Sigmoid colon (tissue), 7 donors: ENCODE results near the gene HYAL4. TPM values are rescaled to one million over a fixed set of nuclear protein-coding genes. Genes with fewer than 3 reads are reported as not detected.

Source experiments
- DNase-seq: peaks from one replicate; pipeline ENCODE4 v3.0.0-alpha.2; 2019
- H3K27ac ChIP-seq, 4 donors: fragments of 200-600 bp; sonication (generic); one replicate each; pipeline ENCODE4 v1.5.1; 2016 to 2019; ENCODE audit warnings: mild to moderate bottlenecking in 1 of 4
- H3K27me3 ChIP-seq, 3 donors: fragments of 200-600 bp; sonication (generic); one replicate each; pipeline ENCODE4 v1.5.1; 2019; ENCODE audit warnings: mild to moderate bottlenecking in 1 of 3
- H3K36me3 ChIP-seq, 4 donors: fragments of 200-600 bp; sonication (generic); one replicate each; pipeline ENCODE4 v1.5.1; 2016 to 2019
- H3K4me1 ChIP-seq, 4 donors: fragments of 200-600 bp; sonication (generic); one replicate each; pipeline ENCODE4 v1.5.1; 2017 to 2019
- H3K4me3 ChIP-seq, 4 donors: fragments of 200-600 bp; sonication (generic); one replicate each; pipeline ENCODE4 v1.5.1; 2017 to 2019; ENCODE audit warnings: mild to moderate bottlenecking in 2 of 4, moderate library complexity in 1 of 4
- H3K9me3 ChIP-seq, 4 donors: fragments of 200-600 bp in 3 of 4; sonication (generic) in 3 of 4; one replicate each; pipeline versions ENCODE4 v1.5.1 to v1.6.1; 2013 to 2019
- EP300 ChIP-seq, 4 donors: sonication (generic); formaldehyde crosslinking; IDR thresholded peaks; one replicate each; pipeline ENCODE4 v1.6.1; 2017; ENCODE audit warnings: antibody characterized with exemption in 4 of 4
- POLR2A ChIP-seq, 2 donors: fragments of 450-650 bp; IDR thresholded peaks; one replicate each; pipeline ENCODE4 v1.6.1; 2016; ENCODE audit warnings: antibody characterized with exemption in 2 of 2, mild to moderate bottlenecking in 2 of 2, moderate library complexity in 2 of 2
- POLR2AphosphoS5 ChIP-seq, 4 donors: sonication (generic); formaldehyde crosslinking; IDR thresholded peaks; one replicate each; pipeline ENCODE4 v1.6.1; 2017; ENCODE audit warnings: antibody characterized with exemption in 4 of 4
- WGBS, 2 donors: extraction: QIAGEN DNeasy Blood & Tissue Kit; methylation state at CpG; one replicate each; pipeline ENCODE4 v1.1.7; 2013; 5-methylcytosine and 5-hydroxymethylcytosine counted together
- intact Hi-C: fragments of 100-400 bp; cut with DNase I; formaldehyde crosslinking; loops from one replicate; pipeline ENCODE4 v1.15.1; 2023
- polyA plus RNA-seq, 3 donors: library from polyadenylated mRNA; stranded (reverse); fragments of 200-250 nt; gene quantifications; one replicate each; pipeline ENCODE4 v1.2.3, GENCODE V29; 2013
- total RNA-seq, 4 donors: library from RNA; depleted of rRNA; stranded (reverse); fragments of >200 nt; gene quantifications; one replicate each; pipeline ENCODE4 v1.1.0, GENCODE V29; 2016
- TF ChIP-seq, protein P1 (sequence below), 4 experiments: fragments of 450-650 bp in 3 of 4; fragments of 200-600 bp in 1 of 4; IDR thresholded peaks; one replicate each; pipeline ENCODE4 v1.5.1; 2016 to 2019; ENCODE audit warnings: antibody characterized with exemption in 4 of 4, mild to moderate bottlenecking in 3 of 4, moderate library complexity in 2 of 4
- donor health status: healthy with polysubstance abuse.
- donor health status: Bipolar disorder and iron deficiency.
- donor health status: healthy.

HYAL4 gene
- total and polyA plus RNA-seq, 7 donors: 0.09 TPM; not detected in 6

GRCh38 chr7:123798532-123799188 lies 46.3 kb upstream of the HYAL4 start:
- TF ChIP-seq POLR2AphosphoS5 (IDR thresholded peaks at IDR 0.05): no peak
- TF ChIP-seq EP300 (IDR thresholded peaks at IDR 0.05): no peak
- TF ChIP-seq POLR2A (IDR thresholded peaks at IDR 0.05): no peak
- TF ChIP-seq, protein P1, sequence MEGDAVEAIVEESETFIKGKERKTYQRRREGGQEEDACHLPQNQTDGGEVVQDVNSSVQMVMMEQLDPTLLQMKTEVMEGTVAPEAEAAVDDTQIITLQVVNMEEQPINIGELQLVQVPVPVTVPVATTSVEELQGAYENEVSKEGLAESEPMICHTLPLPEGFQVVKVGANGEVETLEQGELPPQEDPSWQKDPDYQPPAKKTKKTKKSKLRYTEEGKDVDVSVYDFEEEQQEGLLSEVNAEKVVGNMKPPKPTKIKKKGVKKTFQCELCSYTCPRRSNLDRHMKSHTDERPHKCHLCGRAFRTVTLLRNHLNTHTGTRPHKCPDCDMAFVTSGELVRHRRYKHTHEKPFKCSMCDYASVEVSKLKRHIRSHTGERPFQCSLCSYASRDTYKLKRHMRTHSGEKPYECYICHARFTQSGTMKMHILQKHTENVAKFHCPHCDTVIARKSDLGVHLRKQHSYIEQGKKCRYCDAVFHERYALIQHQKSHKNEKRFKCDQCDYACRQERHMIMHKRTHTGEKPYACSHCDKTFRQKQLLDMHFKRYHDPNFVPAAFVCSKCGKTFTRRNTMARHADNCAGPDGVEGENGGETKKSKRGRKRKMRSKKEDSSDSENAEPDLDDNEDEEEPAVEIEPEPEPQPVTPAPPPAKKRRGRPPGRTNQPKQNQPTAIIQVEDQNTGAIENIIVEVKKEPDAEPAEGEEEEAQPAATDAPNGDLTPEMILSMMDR (IDR thresholded peaks at IDR 0.05): no peak
- Histone ChIP-seq H3K27me3 (no peaks in the 10 kb centered on the region), H3K4me1 (no peaks in the 10 kb centered on the region), H3K9me3 (no peaks in the 10 kb centered on the region), H3K27ac (no peak overlapping the region), H3K4me3 (no peak overlapping the region), H3K36me3 (no peaks in the 10 kb centered on the region)
- DNase-seq: no peak
- intact Hi-C loops: no loop called here
- 20 to 75% methylated on average over 6 of the region's 6 CpGs for WGBS, 2 donors

GRCh38 chr7:123802249-123802648 lies 42.7 kb upstream of the HYAL4 start:
- 79 to 85% methylated on average over 1 of the region's 1 CpG for WGBS, 2 donors
- intact Hi-C loops: no loop called here
- no peak for TF ChIP-seq POLR2AphosphoS5 (IDR thresholded peaks at IDR 0.05)

GRCh38 chr7:123805287-123805686 lies 39.7 kb upstream of the HYAL4 start:
- intact Hi-C loops: no loop called here
- H3K36me3 ChIP-seq: no peaks in the 10 kb centered on the region
- no peak for DNase-seq
- TF ChIP-seq POLR2AphosphoS5 (IDR thresholded peaks at IDR 0.05) (no peak), EP300 (IDR thresholded peaks at IDR 0.05) (no peak), POLR2A (IDR thresholded peaks at IDR 0.05) (no peak)
- TF ChIP-seq, protein P1 (IDR thresholded peaks at IDR 0.05): no peak
- H3K4me1 ChIP-seq: no peaks in the 10 kb centered on the region
- peaks cover 0 to 7% (median 0%) of the 10 kb centered on the region in 4 donors for H3K9me3 ChIP-seq
- H3K4me3 ChIP-seq: no peak overlapping the region
- no peak overlapping the region for H3K27ac ChIP-seq
- no peaks in the 10 kb centered on the region for H3K27me3 ChIP-seq

More at GRCh38 chr7:123802249-123802648, 42.7 kb upstream of the HYAL4 start:
- Histone ChIP-seq H3K27me3 (no peaks in the 10 kb centered on the region), H3K4me1 (no peaks in the 10 kb centered on the region), H3K27ac (no peak overlapping the region), H3K4me3 (no peak overlapping the region), H3K9me3 (no peaks in the 10 kb centered on the region), H3K36me3 (no peaks in the 10 kb centered on the region)
- DNase-seq: no peak

GRCh38 chr7:123809471-123809870 lies 35.5 kb upstream of the HYAL4 start:
- WGBS, 2 donors: 91 to 94% methylated on average over 2 of the region's 2 CpGs
- Histone ChIP-seq H3K4me1 (no peaks in the 10 kb centered on the region), H3K27me3 (no peaks in the 10 kb centered on the region), H3K9me3 (peaks cover 0 to 7% (median 0%) of the 10 kb centered on the region in 4 donors), H3K27ac (no peak overlapping the region), H3K36me3 (no peaks in the 10 kb centered on the region), H3K4me3 (no peak overlapping the region)
- TF ChIP-seq, protein P1 (IDR thresholded peaks at IDR 0.05): no peak
- TF ChIP-seq POLR2AphosphoS5 (IDR thresholded peaks at IDR 0.05) (no peak), EP300 (IDR thresholded peaks at IDR 0.05) (no peak), POLR2A (IDR thresholded peaks at IDR 0.05) (no peak)
- intact Hi-C loops: no loop called here
- DNase-seq: no peak

DNA sequence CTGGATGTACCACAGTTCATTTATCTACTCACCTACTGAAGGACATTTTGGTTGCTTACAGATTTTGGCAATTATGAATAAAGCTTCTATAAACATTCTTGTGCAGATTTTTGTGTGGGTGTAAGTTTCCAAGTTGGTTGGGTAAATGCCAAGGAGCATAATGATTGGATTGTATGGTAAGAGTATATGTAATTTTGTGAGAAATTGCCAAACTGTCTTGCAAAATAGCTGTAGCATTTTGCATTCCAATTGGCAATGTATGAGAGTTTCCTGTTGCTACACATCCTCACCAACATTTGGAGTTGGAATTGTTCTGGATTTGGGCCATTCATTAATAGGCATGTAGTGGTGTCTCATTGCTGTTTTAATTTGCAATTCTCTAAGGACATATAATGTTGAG lies 33.9 kb upstream of the HYAL4 start:
- H3K9me3 ChIP-seq: peaks cover 0 to 7% (median 0%) of the 10 kb centered on the region in 4 donors
- DNase-seq: no peak
- H3K27me3 ChIP-seq: no peaks in the 10 kb centered on the region
- intact Hi-C loops: no loop called here
- no peak overlapping the region for H3K4me3 ChIP-seq
- no peak overlapping the region for H3K27ac ChIP-seq
- TF ChIP-seq POLR2AphosphoS5 (IDR thresholded peaks at IDR 0.05): no peak
- no peak for TF ChIP-seq EP300 (IDR thresholded peaks at IDR 0.05)
- TF ChIP-seq, protein P1 (IDR thresholded peaks at IDR 0.05): no peak
- no peak for TF ChIP-seq POLR2A (IDR thresholded peaks at IDR 0.05)
- no peaks in the 10 kb centered on the region for H3K36me3 ChIP-seq
- H3K4me1 ChIP-seq: no peaks in the 10 kb centered on the region
